Raji (cell line): ENCODE data around the gene EFHD2.

ENCODE experiments used
- POLR2A ChIP-seq: IDR thresholded peaks from 2 replicates; pipeline ENCODE4 v1.6.1; 2011; ENCODE audit warnings: low read depth, low read length, control low read depth; ENCODE audit not compliant: insufficient read depth

The EFHD2 gene

DNA sequence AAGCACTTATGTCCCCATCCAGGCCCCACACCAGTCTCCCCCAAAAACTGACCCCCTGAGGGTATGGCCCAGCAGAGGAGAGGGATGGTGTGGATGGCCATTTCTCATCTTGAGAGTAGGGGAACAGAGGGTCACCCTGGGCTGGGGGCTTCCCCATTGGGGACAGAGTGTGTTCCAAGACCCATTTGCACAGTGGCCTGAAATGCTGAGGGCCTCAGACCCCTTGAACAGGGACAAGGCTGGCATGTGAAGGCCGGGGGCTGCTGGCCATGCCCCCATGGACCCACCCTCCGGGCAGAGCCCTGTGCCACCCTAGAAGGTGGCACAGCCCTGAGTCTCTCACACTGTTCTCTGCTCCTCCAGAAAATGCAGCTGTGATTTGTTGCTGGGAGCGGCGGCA, 36.5 kb downstream of the EFHD2 start:
- no peak for TF ChIP-seq POLR2A

DNA sequence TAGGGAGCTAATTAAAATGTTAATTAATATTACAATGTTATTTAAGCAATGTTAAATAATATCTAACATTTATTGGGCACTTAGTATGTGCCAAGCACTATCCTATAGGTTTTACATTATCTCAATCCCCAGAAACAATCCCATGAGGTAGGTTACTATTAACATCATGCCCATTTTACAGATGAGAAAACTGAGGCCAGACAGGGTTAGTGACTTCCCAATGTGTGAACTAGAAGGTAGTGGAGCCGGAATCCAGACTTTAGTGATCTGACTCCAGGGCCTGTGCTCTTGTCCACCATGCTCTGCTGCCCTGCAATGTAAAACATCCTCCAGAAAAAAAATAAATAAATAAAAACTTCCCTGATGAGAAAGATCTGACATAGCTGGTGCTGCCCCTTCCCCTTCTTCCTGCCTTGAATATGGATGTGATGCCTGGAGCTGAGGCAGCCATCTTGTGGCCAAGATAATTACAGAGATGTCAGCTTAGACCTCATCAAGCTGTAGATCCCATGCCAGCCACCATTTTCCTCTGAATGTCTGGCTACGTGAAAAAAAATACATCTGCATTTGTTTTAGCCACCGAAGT, 39.3 kb downstream of the EFHD2 start:
- no peak for TF ChIP-seq POLR2A

DNA sequence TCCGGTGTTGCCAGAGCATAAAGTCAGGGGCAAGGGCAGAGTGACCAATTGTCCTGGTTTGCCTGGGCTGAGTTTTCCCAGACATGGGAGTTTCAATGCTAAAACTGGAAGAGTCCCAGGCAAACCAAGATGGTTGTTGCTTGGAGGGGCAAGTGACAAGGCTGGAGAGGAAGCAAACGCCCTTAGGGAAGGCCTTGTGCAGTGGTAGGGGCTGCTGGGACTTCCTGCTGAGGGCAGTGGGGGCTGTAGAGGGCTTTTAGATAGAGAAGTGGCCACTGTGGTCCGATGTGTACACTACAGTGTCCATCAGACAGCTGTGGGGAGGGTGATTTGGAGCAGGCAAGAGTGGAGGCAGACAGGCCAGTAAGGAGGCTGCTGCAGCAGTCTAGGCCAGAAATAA, 39.9 kb downstream of the EFHD2 start:
- TF ChIP-seq POLR2A, result no peak

DNA sequence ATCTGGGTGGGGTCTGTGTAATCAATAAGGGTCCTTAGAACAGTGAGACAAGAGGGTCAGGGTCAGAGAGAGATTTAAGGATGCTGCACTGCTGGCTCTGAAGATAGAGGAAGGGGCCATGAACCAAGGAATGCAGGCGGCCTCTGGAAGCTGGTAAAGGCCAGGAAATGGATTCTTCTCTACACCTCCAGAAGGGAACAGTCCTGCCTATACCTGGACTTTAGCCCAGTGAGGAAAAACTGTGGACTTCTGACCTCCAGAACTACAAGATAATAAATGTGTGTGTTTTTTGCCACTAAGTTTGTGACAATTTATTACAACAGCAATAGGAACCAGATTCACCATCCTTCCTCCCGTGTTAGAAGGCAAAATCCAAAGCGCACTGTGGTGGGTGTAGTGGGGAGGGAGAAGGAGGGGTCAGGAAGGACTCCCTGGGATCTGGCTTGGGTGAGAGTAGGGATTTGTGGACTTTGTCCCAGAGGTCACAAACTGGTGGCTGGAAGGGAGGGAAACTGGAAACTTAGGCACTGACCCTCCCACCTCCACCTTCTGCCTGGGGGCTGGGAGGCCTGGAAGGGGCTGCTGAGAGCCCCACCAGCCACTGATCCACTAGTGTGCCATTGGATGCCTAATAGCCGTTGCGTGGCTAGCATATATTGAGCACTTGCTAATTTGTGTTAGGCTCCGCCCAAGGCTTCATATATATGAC, 41.5 kb downstream of the EFHD2 start:
- no peak for TF ChIP-seq POLR2A

DNA sequence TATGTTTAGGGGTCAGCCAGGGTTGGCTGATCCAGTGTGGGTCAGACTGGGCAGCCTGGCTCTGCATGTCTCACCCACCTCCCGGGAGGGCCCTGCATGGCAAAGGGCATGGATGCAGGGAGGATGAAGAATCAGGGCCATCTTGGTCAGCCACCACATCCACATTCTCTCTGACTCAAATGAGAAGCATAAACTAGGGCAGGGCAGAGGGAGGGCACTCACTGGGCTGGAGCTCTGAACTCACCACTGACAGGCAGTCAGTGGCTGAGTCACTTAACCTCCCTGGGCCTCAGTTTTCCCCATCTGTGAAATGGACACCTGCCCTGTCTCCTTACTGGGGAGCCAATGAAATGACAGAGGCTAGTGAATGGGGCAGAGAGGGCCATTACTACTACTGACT, 42.5 kb downstream of the EFHD2 start:
- TF ChIP-seq POLR2A, result no peak

DNA sequence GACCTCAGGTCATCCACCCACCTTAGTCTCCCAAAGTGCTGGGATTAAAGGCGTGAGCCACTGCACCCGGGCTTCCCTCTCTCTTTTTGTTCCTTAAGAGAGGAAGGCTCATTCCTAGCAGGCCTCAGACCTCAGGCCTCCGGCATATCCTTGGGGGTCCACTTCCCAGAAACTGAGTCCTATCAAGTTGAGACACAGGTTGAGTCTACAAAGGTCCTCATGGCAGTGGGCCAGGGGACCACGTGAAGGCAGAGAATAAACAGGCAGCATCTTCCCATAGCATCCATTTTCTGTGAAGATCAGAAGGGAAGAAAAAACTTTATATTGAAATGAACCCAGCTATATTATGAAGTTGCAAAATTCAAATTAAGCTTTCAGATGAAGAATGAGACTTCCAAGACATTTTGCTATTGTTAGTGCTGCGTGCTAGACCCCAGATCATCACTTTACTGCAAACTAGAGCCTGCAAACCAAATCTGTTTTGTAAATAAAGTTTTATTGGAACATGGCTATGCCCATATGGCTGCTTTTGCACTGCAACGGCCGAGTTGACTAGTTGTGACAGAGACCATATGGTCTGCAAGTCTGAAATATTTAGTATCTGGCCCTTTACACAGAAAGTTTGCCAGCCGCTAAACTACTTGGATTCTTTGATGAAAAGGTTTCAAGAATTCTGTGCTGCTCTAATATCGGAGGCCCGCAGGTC, 43.3 kb downstream of the EFHD2 start:
- TF ChIP-seq POLR2A, result no peak

DNA sequence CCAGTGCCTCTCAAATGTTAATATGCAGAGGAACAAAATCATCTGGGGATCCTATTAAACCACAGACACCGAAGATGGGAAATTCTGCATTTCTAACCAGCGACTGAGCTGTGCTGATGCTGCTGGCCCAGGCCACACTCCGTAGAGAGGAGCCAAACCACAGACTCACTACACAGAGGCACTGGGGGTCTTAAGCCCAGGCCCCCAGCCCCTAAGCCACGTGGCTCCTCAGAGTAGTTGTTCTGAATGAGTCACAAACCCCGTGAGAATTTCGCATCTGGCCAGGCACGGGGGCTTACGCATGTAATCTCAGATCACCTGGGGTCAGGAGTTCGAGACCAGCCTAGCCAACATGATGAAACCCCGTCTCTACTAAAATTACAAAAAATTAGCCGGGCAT, 44.0 kb downstream of the EFHD2 start:
- no peak for TF ChIP-seq POLR2A

DNA sequence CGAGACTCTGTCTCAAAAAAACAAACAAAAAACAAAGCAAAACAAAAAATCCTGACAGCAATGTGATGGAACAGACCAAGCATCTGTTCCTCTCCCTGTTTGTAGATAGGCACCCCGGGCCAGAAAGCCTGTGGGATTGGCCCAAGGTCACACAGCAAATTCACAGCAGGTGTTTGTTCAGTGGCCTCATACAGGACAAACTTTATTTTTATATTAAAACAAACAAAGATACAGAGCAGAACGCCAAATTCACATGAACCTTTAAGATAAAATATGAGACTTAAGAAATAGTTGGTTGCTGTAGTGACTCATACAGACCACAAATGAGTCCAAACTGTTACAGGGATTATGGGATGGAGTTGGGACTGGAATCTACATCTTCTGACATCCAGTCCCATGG, 44.6 kb downstream of the EFHD2 start:
- TF ChIP-seq POLR2A, result no peak

DNA sequence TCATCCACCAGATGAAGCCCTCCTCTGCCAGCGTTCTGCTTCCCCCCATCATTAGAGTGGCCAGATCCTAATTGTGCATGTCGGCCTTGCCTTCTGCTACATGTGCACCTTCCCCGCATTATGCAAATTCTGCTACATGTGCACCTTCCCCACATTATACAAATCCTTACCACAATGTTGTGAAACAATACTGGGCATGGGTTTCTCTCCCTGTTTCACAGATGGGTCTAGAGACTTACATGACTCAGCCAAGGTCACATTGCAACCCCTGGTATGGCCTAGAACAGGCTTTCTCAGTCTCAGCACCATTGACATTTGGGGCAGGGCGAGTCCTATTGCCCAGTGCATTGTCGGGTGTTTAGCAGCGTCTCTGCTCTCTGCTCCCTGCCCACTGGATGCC, 45.8 kb downstream of the EFHD2 start:
- TF ChIP-seq POLR2A, result no peak

DNA sequence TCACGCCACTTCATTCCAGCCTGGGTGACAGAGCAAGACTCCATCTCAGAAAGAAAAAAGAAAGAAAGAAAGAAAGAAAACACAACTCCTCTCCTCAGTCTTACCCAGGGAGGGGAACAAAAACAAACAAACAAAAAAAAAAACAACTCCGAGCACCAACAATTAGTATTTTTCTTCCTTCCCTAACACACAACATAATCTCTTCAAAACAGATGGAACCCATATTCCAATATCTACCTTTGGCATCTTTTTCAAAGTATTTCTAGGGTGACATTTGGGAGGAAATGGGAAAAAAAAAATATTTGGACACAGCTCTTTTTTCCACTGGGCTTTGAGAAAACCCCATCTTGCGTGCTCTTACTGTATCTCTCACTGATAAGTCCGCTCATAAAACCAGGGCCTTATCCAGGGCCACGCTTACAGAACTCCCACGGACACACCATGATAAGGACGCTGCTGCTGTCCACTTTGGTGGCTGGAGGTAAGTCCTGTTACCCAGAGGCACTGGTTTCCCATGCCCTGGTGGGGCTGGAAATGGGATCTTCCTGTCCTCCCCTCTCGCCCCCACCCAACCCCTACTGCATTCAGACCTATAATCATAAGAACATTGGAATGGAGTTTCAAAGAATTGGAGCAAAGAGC, 46.7 kb downstream of the EFHD2 start, which contains the start of gene CELA2A:
Gene CELA2A, plus strand, starts transcription at position 420 of the 642 bp plus-strand sequence. Its CDS starts 22 bp downstream, at position 442.
- TF ChIP-seq POLR2A, result no peak

DNA sequence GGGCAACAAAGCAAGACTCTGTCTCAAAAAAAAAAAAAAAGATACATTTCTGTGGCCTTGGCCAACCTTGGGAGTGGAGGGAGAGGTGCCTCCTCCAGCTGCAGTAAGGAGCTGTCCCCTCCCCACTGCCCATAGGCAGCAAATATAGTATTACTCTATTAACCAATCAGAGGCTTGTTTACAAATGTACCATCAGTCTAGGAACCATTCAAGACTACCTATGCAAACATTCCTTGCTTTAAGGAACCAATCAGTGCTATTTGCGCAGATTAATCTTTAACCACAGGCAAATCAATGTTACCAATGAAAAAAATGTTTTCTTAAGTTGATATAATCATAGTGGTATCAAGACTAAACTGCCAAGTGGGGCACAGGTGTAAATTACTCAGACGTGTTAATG, 47.9 kb downstream of the EFHD2 start:
- TF ChIP-seq POLR2A, result no peak

DNA sequence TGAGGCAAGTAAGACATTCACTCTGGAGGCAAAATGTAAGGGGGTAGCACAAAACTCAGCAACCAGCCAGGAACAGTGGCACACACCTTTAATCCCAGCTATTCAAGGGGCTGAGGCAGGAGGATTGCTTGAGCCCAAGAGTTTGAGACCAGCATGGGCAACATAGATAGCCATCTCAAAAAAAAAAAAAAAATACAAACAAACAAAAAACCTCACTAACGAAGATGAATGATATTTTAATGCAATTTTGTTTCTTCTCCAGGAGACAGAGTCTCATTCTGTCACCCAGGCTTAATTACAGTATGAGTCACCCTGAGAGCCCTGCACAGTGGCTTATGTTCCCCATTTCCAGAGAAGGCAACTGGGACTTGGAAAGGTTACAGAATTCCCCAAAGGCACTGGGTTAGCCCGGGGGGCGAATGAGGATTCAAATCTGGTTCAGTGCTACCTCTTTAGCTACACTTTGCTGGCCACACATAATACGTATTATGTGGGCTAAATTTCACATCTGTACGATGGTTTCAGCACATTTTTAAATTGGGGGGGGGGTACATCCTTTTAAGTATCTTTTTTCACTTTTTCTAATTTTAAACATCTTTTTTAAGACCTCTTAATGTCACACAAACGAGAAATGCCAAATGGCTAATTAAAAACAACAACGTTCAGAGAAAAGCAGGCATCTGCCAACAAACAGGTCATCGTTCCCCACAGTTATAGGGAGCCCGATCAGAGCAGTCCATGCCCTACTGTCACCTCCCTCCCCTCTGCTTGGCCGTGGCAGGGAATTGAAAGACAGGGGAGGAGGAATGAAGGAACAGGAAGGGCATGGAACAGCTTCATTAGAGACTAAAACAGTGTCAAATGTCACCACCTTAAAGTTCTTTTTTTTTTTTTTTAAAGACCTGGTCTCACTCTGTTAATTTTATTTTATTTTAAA, 50.4 kb downstream of the EFHD2 start:
- TF ChIP-seq POLR2A, result no peak

DNA sequence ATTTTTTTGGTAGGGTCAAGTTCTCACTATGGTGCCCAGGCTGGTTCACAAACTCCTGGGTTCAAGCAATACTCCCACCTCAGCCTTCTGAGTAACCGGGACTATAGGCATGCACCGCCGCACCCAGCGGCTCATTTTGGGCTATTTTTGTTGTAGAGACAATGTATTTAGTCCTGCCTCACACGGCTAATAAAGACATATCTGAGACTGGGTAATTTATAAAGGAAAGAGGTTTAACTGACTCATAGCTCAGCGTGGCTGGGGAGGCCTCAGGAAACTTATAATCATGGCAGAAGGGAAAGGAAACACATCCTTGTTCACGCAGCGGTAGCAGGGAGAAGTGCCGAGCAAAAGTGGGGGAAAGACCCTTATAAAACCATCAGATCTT, 51.0 kb downstream of the EFHD2 start:
- no peak for TF ChIP-seq POLR2A

DNA sequence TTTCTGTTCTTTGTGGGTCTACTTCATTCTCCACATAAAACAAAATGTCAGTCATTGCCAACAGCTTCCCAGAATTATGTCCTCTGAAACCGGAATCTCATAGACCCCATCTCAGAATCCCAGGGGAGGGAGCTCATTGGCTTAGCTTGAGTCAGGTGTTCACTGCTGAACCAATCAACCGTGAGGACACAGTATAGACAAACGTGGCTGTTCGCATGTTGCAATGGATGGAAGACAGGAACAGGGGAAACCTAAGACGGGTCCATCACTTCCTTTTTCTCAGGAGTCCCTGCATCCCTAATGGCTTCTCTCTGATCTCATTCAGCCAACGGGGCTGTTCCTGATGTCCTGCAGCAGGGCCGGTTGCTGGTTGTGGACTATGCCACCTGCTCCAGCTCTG, 56.0 kb downstream of the EFHD2 start:
- no peak for TF ChIP-seq POLR2A

DNA sequence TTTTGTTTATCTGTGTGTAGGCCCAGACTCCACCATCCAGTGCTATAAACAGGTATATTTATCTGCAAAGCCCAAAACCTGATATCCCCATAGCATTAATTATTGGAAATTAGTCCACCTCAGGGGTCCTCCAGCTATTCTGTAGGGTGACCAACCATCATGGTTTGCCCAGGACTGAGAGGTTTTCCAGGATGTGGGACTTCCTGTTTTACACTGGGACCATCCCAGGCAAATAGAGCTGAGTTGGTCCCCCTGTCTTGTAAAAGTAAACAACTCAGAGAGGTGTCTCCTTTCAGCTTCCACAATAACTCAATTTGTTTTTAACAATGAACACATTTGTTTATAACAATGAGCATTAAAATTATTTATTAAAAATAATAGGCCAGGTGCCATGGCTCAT, 58.5 kb downstream of the EFHD2 start:
- TF ChIP-seq POLR2A, result no peak
